Memory B cell (primary cell): ENCODE measurements around the gene EMC10.
A peak's percentile ranks its signal among the peaks of the same experiment; 100 is the strongest.
"Not testable (repeated sequence)": the region's sequence is repeated elsewhere in the genome, so short reads cannot be mapped to it uniquely, and the experiment has no call there.

Experiments used
- ATAC-seq: fragments of 150-1000 bp; cut with Tn5 transposase; 2 replicates; pipeline ENCODE4 v1.10.0; 2021; ENCODE audit warnings: low read depth, mild to moderate bottlenecking, moderate library complexity
- DNase-seq, 2 donors: peaks; one replicate each; pipeline ENCODE4 v3.0.0; 2022; ENCODE audit warnings: low spot score in 2 of 2
- H3K27ac Mint-ChIP-seq: one replicate; pipeline ENCODE4 v1.8.0; 2022; ENCODE audit warnings: mild to moderate bottlenecking, moderate library complexity, mixed read lengths
- H3K27me3 Mint-ChIP-seq: one replicate; pipeline ENCODE4 v1.8.0; 2022; ENCODE audit warnings: mixed read lengths
- H3K36me3 Mint-ChIP-seq: one replicate; pipeline ENCODE4 v1.8.0; 2022; ENCODE audit warnings: mild to moderate bottlenecking, mixed read lengths
- H3K4me1 Mint-ChIP-seq: one replicate; pipeline ENCODE4 v1.8.0; 2022; ENCODE audit warnings: mixed read lengths
- H3K4me3 Mint-ChIP-seq: one replicate; pipeline ENCODE4 v1.8.0; 2022; ENCODE audit warnings: mild to moderate bottlenecking, moderate library complexity, mixed read lengths
- H3K9me3 Mint-ChIP-seq: one replicate; pipeline ENCODE4 v1.8.0; 2022; ENCODE audit warnings: mixed read lengths

Gene EMC10

DNA sequence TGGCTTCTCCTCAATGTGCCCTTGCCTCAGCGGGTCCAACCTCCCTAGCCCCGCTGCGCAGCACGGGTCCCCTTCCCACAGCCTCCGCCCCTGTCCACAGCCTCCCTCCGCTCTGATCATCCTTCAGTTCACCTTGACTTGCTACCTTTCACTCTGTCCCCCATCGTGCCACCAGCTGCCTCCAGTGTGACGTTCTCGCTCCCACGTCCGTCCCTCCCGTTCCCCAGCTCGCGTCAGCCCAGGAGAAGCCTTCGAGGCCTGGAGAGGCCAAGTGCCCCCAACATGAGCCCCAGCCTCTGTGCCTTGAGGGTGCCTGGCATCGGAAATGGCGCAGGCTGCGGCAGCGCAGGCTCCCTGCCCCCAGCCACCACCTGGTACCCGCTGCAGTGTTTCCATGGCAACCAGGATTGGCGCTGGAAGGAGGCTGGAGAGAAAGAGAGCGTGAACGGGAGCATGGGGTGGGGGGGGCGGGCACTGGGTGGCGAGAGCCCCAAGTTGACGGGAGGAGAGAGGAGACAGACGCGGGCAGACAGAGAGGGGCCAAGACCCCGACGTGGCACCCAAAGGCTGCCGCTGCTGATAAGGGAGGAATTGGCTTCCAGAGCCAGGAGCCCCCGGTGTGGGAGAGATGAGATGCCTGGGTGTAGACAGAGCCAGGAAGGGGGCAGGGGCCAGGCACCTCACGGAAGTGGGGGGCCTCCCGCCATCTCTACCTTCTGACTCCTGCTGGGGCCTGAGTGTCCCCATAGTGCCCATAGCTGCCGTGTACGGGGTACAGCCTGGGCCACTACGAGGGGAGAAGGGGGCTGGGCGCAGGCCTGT lies 38.2 kb downstream of the EMC10 start:
- H3K27ac Mint-ChIP-seq: no peak overlapping the region

DNA sequence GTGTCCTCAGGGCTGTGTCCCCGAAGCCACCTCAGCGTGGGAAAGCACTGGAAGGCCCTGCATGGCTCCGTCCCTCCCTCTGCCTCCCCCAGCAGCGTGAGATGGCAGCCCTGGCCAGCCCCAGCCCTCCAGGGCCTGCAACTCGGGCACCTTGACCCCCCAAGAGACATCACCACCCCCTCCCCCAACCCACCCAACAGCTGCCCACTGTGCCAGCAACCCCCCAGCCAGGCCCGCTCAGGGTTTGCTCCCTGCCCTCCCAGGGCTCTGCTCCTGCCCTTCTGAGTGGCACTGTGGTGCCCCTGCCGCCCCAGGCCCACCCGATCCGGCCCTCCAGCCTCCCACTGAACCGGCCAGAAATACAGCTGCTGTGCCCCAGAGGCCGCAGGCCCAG lies 38.9 kb downstream of the EMC10 start:
- Mint-ChIP-seq H3K36me3 (peaks cover 3% of the 10 kb centered on the region), H3K27ac (no peak overlapping the region), H3K4me3 (no peak overlapping the region), H3K4me1 (peaks cover 18% of the 10 kb centered on the region), H3K27me3 (peaks cover 12% of the 10 kb centered on the region), H3K9me3 (peaks cover 1% of the 10 kb centered on the region)
- no peak for DNase-seq
- no peak for ATAC-seq

More for the DNA sequence above, 38.2 kb downstream of the EMC10 start:
- ATAC-seq (no peak), DNase-seq (no peak)
- no peak overlapping the region for H3K4me3 Mint-ChIP-seq
- peaks cover 12% of the 10 kb centered on the region for H3K27me3 Mint-ChIP-seq
- H3K4me1 Mint-ChIP-seq: peaks cover 18% of the 10 kb centered on the region
- H3K36me3 Mint-ChIP-seq: peaks cover 3% of the 10 kb centered on the region
- H3K9me3 Mint-ChIP-seq: peaks cover 1% of the 10 kb centered on the region

DNA sequence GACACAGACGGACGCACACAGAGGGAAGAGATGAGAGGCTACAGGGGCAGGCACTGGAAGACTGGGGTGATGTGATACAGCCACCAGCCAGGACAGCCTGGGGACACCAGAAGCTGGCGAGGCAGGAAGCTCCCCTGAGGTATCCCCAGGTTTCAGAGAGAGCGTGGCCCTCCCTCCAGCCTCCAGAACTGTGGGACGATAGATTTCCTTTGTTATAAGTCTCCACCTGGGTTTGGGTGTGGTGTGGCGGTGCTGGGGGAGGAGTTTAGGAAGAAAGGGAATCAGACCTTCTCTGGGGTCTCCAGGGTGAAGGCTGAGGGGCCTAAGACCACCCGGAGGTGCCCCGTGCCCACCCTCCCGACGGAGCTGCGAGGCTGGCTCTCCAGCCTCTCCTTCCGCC lies 40.1 kb downstream of the EMC10 start:
- Mint-ChIP-seq H3K4me3 (no peak overlapping the region), H3K9me3 (no peaks in the 10 kb centered on the region), H3K27ac (no peak overlapping the region), H3K27me3 (peaks cover 10% of the 10 kb centered on the region), H3K4me1 (peaks cover 12% of the 10 kb centered on the region), H3K36me3 (peaks cover 2% of the 10 kb centered on the region)
- DNase-seq: no peak
- ATAC-seq: no peak

DNA sequence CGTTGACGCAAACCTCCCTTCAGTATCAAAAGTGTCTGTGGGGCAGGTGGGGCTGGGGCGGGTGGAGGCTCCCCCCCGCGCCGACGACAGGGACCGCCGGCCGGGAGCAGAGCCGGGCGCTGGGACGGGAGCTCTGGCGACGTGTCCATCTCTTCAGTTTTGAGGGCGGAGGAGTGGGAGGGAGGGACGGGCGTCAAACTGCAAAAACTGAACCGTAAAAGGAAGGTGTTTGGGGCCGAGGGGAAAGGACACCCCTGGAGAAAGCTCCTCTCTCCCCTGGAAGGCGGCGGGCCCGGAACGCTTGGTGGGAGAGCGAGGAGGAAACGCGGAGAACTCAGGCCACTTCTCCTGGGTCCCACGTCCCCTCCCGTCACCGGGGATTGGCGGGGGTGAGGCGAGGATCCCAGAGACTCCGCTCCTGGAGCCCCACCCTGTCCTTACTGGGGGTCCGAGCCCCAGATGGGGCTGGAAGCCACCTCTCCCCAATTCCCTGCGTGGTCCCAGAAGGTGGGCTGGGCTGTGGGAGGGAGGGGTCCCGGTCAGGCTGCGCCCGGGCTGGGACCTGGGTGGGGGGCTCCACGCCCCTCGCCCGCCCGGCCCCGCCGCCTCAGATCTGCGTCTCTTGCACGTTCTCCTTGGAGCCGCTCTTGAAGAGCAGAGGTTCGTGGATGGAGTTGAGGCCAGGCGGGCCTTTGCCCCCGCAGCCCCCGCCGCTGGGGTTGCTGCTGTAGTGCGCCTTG lies 40.8 kb downstream of the EMC10 start:
- ATAC-seq (no peak), DNase-seq (no peak)
- Mint-ChIP-seq H3K27ac (no peak overlapping the region), H3K4me1 (peaks cover 7% of the 10 kb centered on the region), H3K36me3 (no peaks in the 10 kb centered on the region), H3K9me3 (no peaks in the 10 kb centered on the region), H3K4me3 (no peak overlapping the region), H3K27me3 (peaks cover 10% of the 10 kb centered on the region)

DNA sequence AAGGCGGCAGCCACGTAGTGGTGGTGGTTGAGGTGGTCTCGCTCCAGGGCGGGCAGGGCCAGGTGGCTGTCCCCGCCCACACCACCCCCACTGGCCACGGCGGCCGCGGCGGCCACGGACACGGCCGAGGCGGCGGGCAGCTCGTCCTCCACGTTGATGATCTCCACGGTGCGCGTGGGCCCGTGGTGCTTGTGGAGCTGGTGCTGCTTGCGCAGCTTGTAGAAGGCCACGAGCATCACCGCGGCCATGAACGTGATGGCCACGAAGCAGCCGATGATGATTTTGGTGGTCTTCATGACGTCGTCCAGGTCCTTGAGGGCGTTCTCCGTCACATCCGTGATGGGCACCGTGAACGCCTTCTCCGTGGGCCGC lies 41.4 kb downstream of the EMC10 start:
- Mint-ChIP-seq H3K27ac (no peak overlapping the region), H3K9me3 (no peaks in the 10 kb centered on the region), H3K27me3 (peaks cover 10% of the 10 kb centered on the region), H3K4me1 (peaks cover 7% of the 10 kb centered on the region), H3K4me3 (no peak overlapping the region), H3K36me3 (no peaks in the 10 kb centered on the region)
- DNase-seq (no peak), ATAC-seq (no peak)

DNA sequence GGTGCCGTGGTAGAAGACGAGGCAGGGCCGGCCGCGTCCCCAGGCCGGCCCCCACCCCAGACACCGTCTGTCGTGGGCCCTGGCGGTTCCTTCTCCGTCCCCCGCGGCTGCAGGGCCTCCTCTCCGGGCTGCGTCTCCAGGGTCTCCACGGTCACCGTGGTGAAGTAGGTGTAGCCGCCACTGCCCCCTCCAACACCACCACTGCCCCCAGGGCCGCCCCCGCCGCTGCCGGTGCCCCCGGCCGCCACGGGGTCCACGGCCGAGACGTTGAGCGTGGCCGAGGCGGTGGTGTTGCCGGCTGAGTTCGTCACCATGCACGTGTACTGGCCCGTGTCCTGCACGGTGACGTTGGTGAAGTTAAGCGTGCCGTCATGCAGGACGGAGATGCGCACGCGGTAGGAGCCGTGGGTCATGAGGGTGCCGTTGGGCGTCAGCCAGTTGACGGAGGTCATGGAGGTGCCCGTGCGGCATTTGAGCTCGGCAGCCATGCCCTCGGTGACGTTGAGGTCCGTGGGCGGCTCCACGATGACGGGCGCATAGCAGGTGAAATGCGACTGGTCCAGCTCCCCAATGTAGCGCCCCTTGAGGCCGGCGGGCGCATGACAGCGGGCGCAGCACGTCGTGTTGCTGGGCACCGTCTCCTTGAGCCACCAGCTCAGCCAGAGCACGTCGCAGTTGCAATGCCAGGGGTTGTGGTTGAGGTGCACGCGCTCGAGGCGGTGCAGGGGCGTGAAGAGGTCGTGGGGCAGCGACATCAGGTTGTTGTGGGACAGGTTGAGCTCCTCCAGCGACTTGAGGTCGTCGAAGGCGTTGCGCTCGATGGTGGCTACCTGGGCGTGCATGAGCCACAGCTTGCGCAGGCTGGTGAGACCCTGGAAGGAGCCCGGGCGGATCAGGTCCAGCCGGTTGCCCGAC lies 42.0 kb downstream of the EMC10 start:
- Mint-ChIP-seq H3K4me3 (no peak overlapping the region), H3K9me3 (no peaks in the 10 kb centered on the region), H3K27ac (no peak overlapping the region), H3K36me3 (no peaks in the 10 kb centered on the region), H3K4me1 (peaks cover 4% of the 10 kb centered on the region), H3K27me3 (peaks cover 8% of the 10 kb centered on the region)
- ATAC-seq (no peak), DNase-seq (no peak)

DNA sequence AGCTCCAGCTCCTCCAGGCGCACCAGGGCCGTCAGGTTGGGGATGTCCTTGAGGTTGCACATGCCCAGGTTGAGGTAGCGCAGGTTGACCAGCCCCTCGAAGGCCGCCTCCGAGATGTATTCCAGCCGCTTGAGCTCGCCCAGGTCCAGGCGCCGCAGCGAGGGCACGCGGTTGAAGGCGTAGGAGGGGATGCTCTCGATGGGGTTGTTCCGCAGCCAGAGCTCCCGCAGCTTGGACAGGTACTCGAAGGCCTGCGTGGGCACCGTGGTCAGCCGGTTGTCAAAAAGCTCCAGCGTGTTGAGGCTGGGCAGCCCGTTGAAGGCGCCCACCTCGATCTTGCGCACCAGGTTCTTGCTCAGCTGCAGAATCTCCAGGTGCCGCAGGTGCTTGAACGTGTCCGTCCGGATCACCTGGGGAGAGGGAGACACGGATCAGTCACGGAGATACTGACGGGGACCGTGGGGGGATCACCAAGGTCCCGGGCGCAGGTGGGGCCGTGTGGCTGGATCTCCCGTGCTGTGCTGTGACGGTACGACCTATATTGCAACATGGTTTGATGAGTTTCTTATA lies 42.8 kb downstream of the EMC10 start:
- Mint-ChIP-seq H3K36me3 (no peaks in the 10 kb centered on the region), H3K4me3 (no peak overlapping the region), H3K27ac (no peak overlapping the region), H3K4me1 (peaks cover 3% of the 10 kb centered on the region), H3K27me3 (peaks cover 5% of the 10 kb centered on the region), H3K9me3 (no peaks in the 10 kb centered on the region)
- DNase-seq (no peak), ATAC-seq (no peak)

DNA sequence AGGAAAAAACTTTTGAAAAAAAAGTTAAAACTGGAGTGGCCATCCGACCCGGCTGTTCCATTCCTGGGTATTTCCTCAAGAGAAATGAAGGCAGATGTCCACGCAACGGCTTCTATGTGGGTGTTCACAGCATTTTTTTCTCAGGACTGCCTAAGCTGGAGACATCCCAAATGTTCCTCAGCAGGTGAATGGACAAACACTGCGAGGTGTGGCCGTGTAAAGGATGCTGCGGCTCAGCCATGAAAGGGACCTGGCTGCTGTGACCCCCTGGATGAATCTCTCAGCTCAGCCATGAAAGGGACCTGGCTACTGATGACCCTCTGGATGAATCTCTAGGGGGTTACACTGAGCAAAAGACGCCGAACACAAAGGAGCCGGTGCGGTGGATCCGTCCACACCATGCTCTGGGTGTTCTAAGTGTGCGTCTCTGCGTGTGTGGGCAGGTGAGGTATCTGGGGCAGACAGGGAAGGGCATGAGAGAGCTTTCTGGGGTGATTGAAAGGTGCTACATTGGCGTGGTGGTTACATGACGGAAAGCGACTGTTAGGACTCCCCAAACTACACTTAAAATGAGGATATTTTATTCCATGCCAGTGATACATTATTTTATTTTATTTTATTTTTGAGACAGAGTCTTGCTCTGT lies 44.6 kb downstream of the EMC10 start:
- Mint-ChIP-seq H3K9me3 (no peaks in the 10 kb centered on the region), H3K4me3 (no peak overlapping the region), H3K36me3 (no peaks in the 10 kb centered on the region), H3K27ac (no peak overlapping the region), H3K4me1 (no peaks in the 10 kb centered on the region), H3K27me3 (no peaks in the 10 kb centered on the region)
- DNase-seq (no peak), ATAC-seq (no peak)

DNA sequence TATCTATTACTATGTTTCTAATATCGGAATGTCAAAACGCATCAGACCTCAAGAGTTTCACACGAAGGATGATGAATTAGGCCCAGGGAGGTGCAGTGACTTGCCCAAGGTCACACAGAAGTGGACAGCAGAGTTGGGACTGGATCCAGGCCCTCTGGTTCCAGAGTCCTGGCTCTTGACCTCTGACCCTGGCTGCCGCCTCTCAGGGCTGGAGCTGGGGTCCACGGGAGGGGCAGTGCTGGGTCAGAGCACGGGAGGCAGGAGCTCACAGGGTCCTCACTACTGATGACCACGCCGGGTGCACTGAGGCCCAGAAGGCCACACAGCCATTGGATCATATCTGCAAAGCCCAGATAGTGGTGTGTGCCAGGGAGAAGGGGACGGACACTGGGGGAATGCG lies 46.6 kb downstream of the EMC10 start:
- DNase-seq (no peak), ATAC-seq (no peak)
- peaks cover 4% of the 10 kb centered on the region for H3K27me3 Mint-ChIP-seq
- H3K27ac Mint-ChIP-seq: no peak overlapping the region
- no peaks in the 10 kb centered on the region for H3K4me1 Mint-ChIP-seq
- H3K9me3 Mint-ChIP-seq: no peaks in the 10 kb centered on the region
- H3K36me3 Mint-ChIP-seq: no peaks in the 10 kb centered on the region
- H3K4me3 Mint-ChIP-seq: no peak overlapping the region

DNA sequence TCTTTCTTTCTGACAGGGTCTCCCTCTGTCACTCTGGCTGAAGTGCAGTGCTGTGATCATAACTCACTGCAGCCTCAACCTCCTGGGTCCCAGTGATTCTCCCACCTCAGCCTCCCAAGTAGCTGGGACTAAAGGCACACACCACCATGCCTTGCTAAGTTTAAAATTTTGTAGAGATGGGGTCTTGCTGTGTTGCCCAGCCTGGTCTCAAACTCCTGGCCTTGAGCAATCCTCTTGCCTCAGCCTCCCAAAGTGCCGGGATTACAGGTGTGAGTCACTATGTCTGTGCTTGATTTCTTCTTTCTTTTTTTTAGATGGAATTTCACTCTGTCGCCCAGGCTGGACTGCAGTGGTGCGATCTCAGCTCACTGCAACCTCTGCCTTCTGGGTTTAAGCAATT lies 51.7 kb downstream of the EMC10 start:
- not testable (repeated sequence) for H3K4me3 Mint-ChIP-seq, H3K36me3 Mint-ChIP-seq, H3K9me3 Mint-ChIP-seq, H3K4me1 Mint-ChIP-seq, H3K27ac Mint-ChIP-seq, ATAC-seq, DNase-seq
- peaks cover 21% of the 10 kb centered on the region for H3K27me3 Mint-ChIP-seq

DNA sequence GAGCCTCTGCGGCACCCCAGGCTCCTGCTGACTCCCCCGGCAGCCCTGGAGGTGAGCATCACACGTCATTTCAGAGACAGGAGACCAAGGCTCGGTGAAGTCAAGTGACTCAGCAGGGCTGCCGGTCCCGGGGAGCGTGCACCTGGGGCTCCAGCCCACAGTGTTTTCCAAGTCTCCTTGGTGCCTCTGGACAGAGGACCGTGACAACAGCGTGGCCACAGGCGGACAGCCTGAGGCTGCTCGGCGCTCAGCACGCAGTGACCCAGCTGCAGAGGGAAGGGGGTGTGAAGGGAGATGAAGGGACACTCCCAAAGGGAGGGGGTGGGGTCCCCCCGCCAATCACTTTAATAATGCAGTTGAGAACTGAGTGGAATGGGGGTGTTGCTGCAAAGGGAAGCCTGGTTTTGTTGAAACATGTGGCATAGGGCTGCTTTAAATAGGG lies 54.9 kb downstream of the EMC10 start:
- no peak for DNase-seq
- H3K27me3 Mint-ChIP-seq: peaks cover 28% of the 10 kb centered on the region
- H3K4me3 Mint-ChIP-seq: no peak overlapping the region
- peaks cover 12% of the 10 kb centered on the region for H3K9me3 Mint-ChIP-seq
- peaks cover 7% of the 10 kb centered on the region for H3K36me3 Mint-ChIP-seq
- no peaks in the 10 kb centered on the region for H3K4me1 Mint-ChIP-seq
- H3K27ac Mint-ChIP-seq: no peak overlapping the region
- ATAC-seq: no peak

DNA sequence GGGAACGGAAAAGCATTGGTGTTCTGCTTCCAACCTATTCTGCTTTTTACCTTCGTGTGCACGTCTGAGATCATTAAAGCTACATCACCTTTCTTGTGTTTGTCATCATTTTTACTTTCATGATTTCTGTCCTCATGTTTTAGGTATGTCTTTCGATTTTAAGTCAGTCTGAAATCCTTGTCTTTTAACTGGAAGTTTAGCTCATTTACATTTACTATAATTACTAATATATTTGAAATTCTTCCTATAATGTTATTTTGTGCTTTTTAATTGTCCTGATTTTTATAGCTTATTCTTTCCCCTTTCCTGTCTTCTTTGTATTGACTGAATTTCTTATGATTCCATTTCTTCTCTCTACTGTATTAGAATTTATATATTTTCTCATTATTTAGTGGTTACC lies 56.6 kb downstream of the EMC10 start:
- peaks cover 7% of the 10 kb centered on the region for H3K36me3 Mint-ChIP-seq
- peaks cover 4% of the 10 kb centered on the region for H3K4me1 Mint-ChIP-seq
- peaks cover 29% of the 10 kb centered on the region for H3K27me3 Mint-ChIP-seq
- H3K4me3 Mint-ChIP-seq: no peak overlapping the region
- peaks cover 12% of the 10 kb centered on the region for H3K9me3 Mint-ChIP-seq
- no peak for DNase-seq
- ATAC-seq: no peak
- H3K27ac Mint-ChIP-seq: no peak overlapping the region

DNA sequence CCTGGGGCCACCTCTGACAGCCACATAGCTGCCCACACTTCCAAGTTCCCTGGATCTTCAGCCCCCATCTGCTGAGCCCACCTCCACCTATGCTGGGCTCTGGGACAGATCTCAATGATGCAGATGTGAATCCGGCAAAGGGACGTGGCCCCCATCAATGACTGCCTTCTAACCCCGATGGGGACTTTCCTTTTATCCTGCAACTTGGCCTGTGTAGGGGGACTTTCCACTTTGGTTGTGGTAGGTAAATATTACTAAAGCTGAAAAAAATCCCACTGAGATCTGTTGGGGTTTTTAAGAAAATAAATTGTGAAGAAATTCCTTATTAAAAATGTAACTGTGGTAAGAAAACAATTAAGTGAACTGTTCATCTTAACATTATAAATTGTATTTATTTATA lies 58.2 kb downstream of the EMC10 start:
- ATAC-seq (peak; percentile 39), DNase-seq (no peak)
- Mint-ChIP-seq H3K4me1 (peaks cover 4% of the 10 kb centered on the region), H3K27me3 (peaks cover 27% of the 10 kb centered on the region), H3K4me3 (no peak overlapping the region), H3K27ac (no peak overlapping the region), H3K36me3 (peaks cover 7% of the 10 kb centered on the region), H3K9me3 (peaks cover 12% of the 10 kb centered on the region)
